NB4 (cell line): ENCODE data around the gene PDE8B.

ENCODE experiments used
- DNase-seq: peaks from one replicate; pipeline ENCODE4 v3.0.0; 2010; ENCODE audit warnings: low read depth
- H3K4me3 ChIP-seq: one replicate; pipeline ENCODE4 v1.5.1; 2011; ENCODE audit warnings: mild to moderate bottlenecking, low read depth, low read length, moderate library complexity
- CTCF ChIP-seq: IDR thresholded peaks from one replicate; pipeline ENCODE4 v1.5.1; 2012; ENCODE audit warnings: low read depth, low read length
- MAX ChIP-seq: IDR thresholded peaks from 2 replicates; pipeline ENCODE4 v1.6.1; 2011; ENCODE audit warnings: low read depth, low read length
- MYC ChIP-seq: IDR thresholded peaks from 2 replicates; pipeline ENCODE4 v1.6.1; 2011; ENCODE audit warnings: low read depth, low read length
- POLR2A ChIP-seq: IDR thresholded peaks from 2 replicates; pipeline ENCODE4 v1.6.1; 2011; ENCODE audit warnings: mild to moderate bottlenecking; ENCODE audit not compliant: insufficient read length; ENCODE audit errors: extremely low read depth

The PDE8B gene

GRCh38 chr5:77230727-77231470 lies 20.4 kb downstream of the PDE8B start:
- TF ChIP-seq MYC (no peak), CTCF (peak; percentile 17), POLR2A (no peak), MAX (0 out of 2 replicates have a peak, but pooled peaks have one; percentile 9)
- DNase-seq = peak; percentile 55
- peak overlapping the region; percentile 35 for H3K4me3 ChIP-seq

GRCh38 chr5:77231471-77232138 lies 21.1 kb downstream of the PDE8B start:
- peak; percentile 64 for DNase-seq
- TF ChIP-seq MAX (no peak), MYC (0 out of 2 replicates have a peak, but pooled peaks have one; percentile 9), CTCF (no peak), POLR2A (no peak)
- H3K4me3 ChIP-seq = peak overlapping the region; percentile 35

- TF ChIP-seq POLR2A (no peak), CTCF (no peak), MYC (no peak), MAX (no peak)
- peak; percentile 82 for DNase-seq
- no peak overlapping the region for H3K4me3 ChIP-seq
Observed at GRCh38 chr5:77232574-77233358, 22.3 kb downstream of the PDE8B start.

GRCh38 chr5:77235846-77236721 lies 25.6 kb downstream of the PDE8B start:
- TF ChIP-seq MYC = no peak
- TF ChIP-seq POLR2A = no peak
- TF ChIP-seq MAX = no peak
- H3K4me3 ChIP-seq = no peak overlapping the region
- DNase-seq = no peak

- DNase-seq = peak; percentile 36
- no peak overlapping the region for H3K4me3 ChIP-seq
- TF ChIP-seq MYC (no peak), CTCF (peak; percentile 45), MAX (no peak), POLR2A (no peak)
Observed at GRCh38 chr5:77239126-77239741, 28.8 kb downstream of the PDE8B start.
